Ascending aorta (tissue), 2 donors: Measurements from ENCODE around the gene LIN37. TPM values are rescaled to one million over a fixed set of nuclear protein-coding genes. Genes with fewer than 3 reads are reported as not detected.

Experiments used
- DNase-seq, 2 donors: peaks; one replicate each; pipeline ENCODE4 v3.0.0-alpha.2; 2019; ENCODE audit warnings: low spot score in 2 of 2
- H3K27ac ChIP-seq, 2 donors: fragments of 200-600 bp; sonication (generic); one replicate each; pipeline ENCODE4 v1.5.1; 2016 to 2017; ENCODE audit warnings: mild to moderate bottlenecking in 1 of 2
- H3K27me3 ChIP-seq: fragments of 200-600 bp; sonication (generic); one replicate; pipeline ENCODE4 v1.5.1; 2017
- H3K36me3 ChIP-seq, 2 donors: fragments of 200-600 bp; sonication (generic); one replicate each; pipeline ENCODE4 v1.5.1; 2016
- H3K4me1 ChIP-seq, 2 donors: fragments of 200-600 bp; sonication (generic); one replicate each; pipeline ENCODE4 v1.5.1; 2016 to 2017; ENCODE audit warnings: mild to moderate bottlenecking in 1 of 2
- H3K4me3 ChIP-seq, 2 donors: fragments of 200-600 bp; sonication (generic); one replicate each; pipeline ENCODE4 v1.5.1; 2016 to 2017; ENCODE audit warnings: mild to moderate bottlenecking in 1 of 2
- H3K9me3 ChIP-seq, 2 donors: fragments of 200-600 bp; sonication (generic); one replicate each; pipeline ENCODE4 v1.5.1; 2016
- CTCF ChIP-seq, 3 experiments: fragments of 200-600 bp in 2 of 3; fragments of 450-650 bp in 1 of 3; sonication (generic) in 2 of 3; IDR thresholded peaks; one replicate each; pipeline ENCODE4 v1.5.1; 2016 to 2019; ENCODE audit warnings: antibody characterized with exemption in 3 of 3, mild to moderate bottlenecking in 1 of 3, moderate library complexity in 1 of 3
- intact Hi-C: fragments of 100-400 bp; cut with DNase I; formaldehyde crosslinking; loops from one replicate; pipeline ENCODE4 v1.15.1; 2023
- total RNA-seq: library from RNA; depleted of rRNA; stranded (reverse); fragments of >200 nt; gene quantifications from one replicate; pipeline ENCODE4 v1.1.0, GENCODE V29; 2016

Gene LIN37
- total RNA-seq, 1 donor from 2014 or later: 29.9 TPM

- Histone ChIP-seq H3K4me3 (peak overlapping the region in 1 of 2 donors; percentile 79), H3K27me3 (no peaks in the 10 kb centered on the region), H3K27ac (peak overlapping the region; percentile 85 to 86), H3K4me1 (peaks cover 7 to 19% of the 10 kb centered on the region in 2 donors), H3K36me3 (peaks cover 7 to 9% of the 10 kb centered on the region in 2 donors), H3K9me3 (no peaks in the 10 kb centered on the region)
- DNase-seq: no peak
- no peak for TF ChIP-seq CTCF (IDR thresholded peaks at IDR 0.05)
- intact Hi-C loops: no loop called here
Observed at GRCh38 chr19:35715355-35715809, 33.0 kb upstream of the LIN37 start.

- peaks cover 7 to 19% of the 10 kb centered on the region in 2 donors for H3K4me1 ChIP-seq
- H3K9me3 ChIP-seq: no peaks in the 10 kb centered on the region
- intact Hi-C loops: loop anchor here (1.0 to 2.0 kb wide), 3 partner anchors 23 to 59 kb away; partner anchors contain the start of genes ARHGAP33, PSENEN and U2AF1L4
- peaks cover 14 to 17% of the 10 kb centered on the region in 2 donors for H3K36me3 ChIP-seq
- H3K27me3 ChIP-seq: no peaks in the 10 kb centered on the region
- DNase-seq: peak in 1 of 2 donors; percentile 63
- TF ChIP-seq CTCF (IDR thresholded peaks at IDR 0.05): no peak
- peak overlapping the region; percentile 85 to 86 for H3K27ac ChIP-seq
- H3K4me3 ChIP-seq: peak overlapping the region; percentile 79 to 95
Observed at GRCh38 chr19:35715981-35716800, 32.2 kb upstream of the LIN37 start.

GRCh38 chr19:35716801-35717664 lies 31.3 kb upstream of the LIN37 start:
- H3K27ac ChIP-seq: peak overlapping the region; percentile 85 to 86

GRCh38 chr19:35717665-35718344 lies 30.6 kb upstream of the LIN37 start, which contains the start of gene KMT2B:
Gene KMT2B (plus strand): TSS chr19:35718003. CDS start chr19:35718019, 16 bp downstream.
- Histone ChIP-seq H3K4me1 (peaks cover 7 to 19% of the 10 kb centered on the region in 2 donors), H3K9me3 (no peaks in the 10 kb centered on the region), H3K4me3 (peak within 1 kb of the TSS; percentile 79 to 95), H3K27ac (peak within 1 kb of the TSS; percentile 85 to 87), H3K27me3 (no peaks in the 10 kb centered on the region), H3K36me3 (peaks cover 28 to 33% of the 10 kb centered on the region in 2 donors)
- no peak for DNase-seq
- intact Hi-C loops: loop anchor here (1.0 to 2.0 kb wide), 11 partner anchors 16 to 213 kb away; partner anchors contain the start of genes ARHGAP33, HAUS5, HSPB6 and PSENEN
- no peak for TF ChIP-seq CTCF (IDR thresholded peaks at IDR 0.05)

More at GRCh38 chr19:35716801-35717664, 31.3 kb upstream of the LIN37 start:
- H3K9me3 ChIP-seq: no peaks in the 10 kb centered on the region
- peak; percentile 92 to 95 (median 93) for TF ChIP-seq CTCF (IDR thresholded peaks at IDR 0.05)
- H3K4me3 ChIP-seq: peak overlapping the region; percentile 79 to 95
- intact Hi-C loops: loop anchor here (1.0 to 2.0 kb wide), 12 partner anchors 15 to 214 kb away; partner anchors contain the start of genes ARHGAP33, HAUS5, HSPB6 and PSENEN
- H3K36me3 ChIP-seq: peaks cover 21 to 25% of the 10 kb centered on the region in 2 donors
- H3K4me1 ChIP-seq: peaks cover 7 to 19% of the 10 kb centered on the region in 2 donors
- DNase-seq: peak; percentile 88 to 98
- no peaks in the 10 kb centered on the region for H3K27me3 ChIP-seq
